ENCODE measurements around the gene CCDC90B. TPM values are rescaled to one million over a fixed set of nuclear protein-coding genes. Genes with fewer than 3 reads are reported as not detected.

The CCDC90B gene
- total and polyA plus RNA-seq, 2 of the 8 experiments (the other 6 are each of a cell fraction or from before 2014, with no cell fraction given) = 21.8 to 54.5 TPM

DNA sequence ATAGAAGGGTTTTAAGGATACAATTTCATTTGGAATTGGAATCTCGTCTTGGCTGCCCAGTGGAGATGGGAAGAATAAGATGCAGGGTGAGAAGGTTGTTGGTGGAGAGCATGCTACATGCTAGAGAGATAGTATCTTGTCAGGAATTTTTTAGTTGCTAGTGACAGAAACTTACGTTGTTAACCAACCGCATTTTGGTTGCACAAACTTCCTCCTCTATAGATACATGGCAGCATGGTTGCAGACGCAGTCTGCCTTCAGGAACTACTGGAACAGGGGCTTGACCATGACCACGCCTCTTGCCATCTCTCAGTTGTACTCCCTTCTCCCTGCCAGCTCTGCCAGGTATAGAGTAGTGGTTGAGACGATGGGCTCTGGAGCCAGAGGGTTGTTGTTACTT is 13.5 kb upstream of the CCDC90B start:
- Histone ChIP-seq H2BK15ac (ENCODE audit: low read length) (no peak overlapping the region), H2AFZ (ENCODE audit: low read length) (no peak overlapping the region), H3K27ac (ENCODE audit: low read depth, low read length) (no peak overlapping the region), H3K36me3 (ENCODE audit: control insufficient read depth in 2 of 4, insufficient read depth in 4 of 4, low read length in 3 of 4) (no peaks in the 10 kb centered on the region), H2BK120ac (replicated peaks; ENCODE audit: low read depth, low read length) (no peak overlapping the region), H3K79me1 (ENCODE audit: low read depth, low read length) (no peaks in the 10 kb centered on the region), H3K9ac (replicated peaks in 1 of 4; ENCODE audit: extremely low read depth in 1 of 4, low read depth in 3 of 4, low read length in 3 of 4) (no peak overlapping the region), H4K20me1 (replicated peaks in 1 of 2; ENCODE audit: control insufficient read depth in 1 of 2, insufficient read depth in 2 of 2, low read length in 2 of 2) (no peaks in the 10 kb centered on the region), H3K23ac (ENCODE audit: insufficient read length) (no peak overlapping the region), H3K27me3 (replicated peaks in 1 of 4; ENCODE audit: control insufficient read depth in 3 of 4, extremely low read depth in 1 of 4, insufficient read depth in 3 of 4, low read length in 3 of 4) (no peaks in the 10 kb centered on the region), H3K4ac (replicated peaks; ENCODE audit: insufficient read length, low read depth, low read length) (no peak overlapping the region), H4K91ac (replicated peaks; ENCODE audit: insufficient read length, low read length) (no peak overlapping the region), H3K56ac (replicated peaks; ENCODE audit: insufficient read length, low read depth, low read length) (no peak overlapping the region), H2BK20ac (ENCODE audit: low read length) (no peak overlapping the region), H3K9me3 (ENCODE audit: insufficient read depth in 2 of 2, low read depth in 1 of 2, low read length in 1 of 2) (no peaks in the 10 kb centered on the region), H4K5ac (ENCODE audit: insufficient read length, low read depth, low read length) (no peak overlapping the region), H3K18ac (ENCODE audit: extremely low read depth, low read length) (no peak overlapping the region), H4K8ac (ENCODE audit: extremely low read depth, insufficient read depth, low read length) (no peak overlapping the region), H3K79me2 (ENCODE audit: control insufficient read depth in 1 of 2, insufficient read depth in 2 of 2, low read length in 2 of 2) (no peaks in the 10 kb centered on the region), H3K4me2 (ENCODE audit: insufficient read depth in 1 of 2, low read depth in 2 of 2, low read length in 2 of 2) (no peak overlapping the region), H3K14ac (ENCODE audit: insufficient read length) (no peak overlapping the region), H3K4me3 (ENCODE audit: extremely low read depth in 1 of 4, insufficient read depth in 2 of 4, low read depth in 3 of 4, low read length in 4 of 4) (no peak overlapping the region), H2AK5ac (ENCODE audit: low read depth, low read length) (no peak overlapping the region), H3K4me1 (replicated peaks in 1 of 4; ENCODE audit: control insufficient read depth in 3 of 4, insufficient read depth in 4 of 4, low read length in 3 of 4) (no peaks in the 10 kb centered on the region), H2BK5ac (ENCODE audit: low read depth, low read length) (no peak overlapping the region), H2BK12ac (ENCODE audit: low read depth, low read length) (no peak overlapping the region), H3K23me2 (ENCODE audit: low read depth, low read length) (no peaks in the 10 kb centered on the region)
- 76% methylated on average over 6 of the region's 6 CpGs; no CpG with 5 or more reads in 1 of the 2 experiments for WGBS, 2 experiments (ENCODE audit: extremely low coverage in 1 of 2, insufficient coverage in 1 of 2, insufficient read length in 1 of 2, insufficient replicate concordance in 2 of 2, low coverage in 1 of 2, low lambda C conversion rate in 2 of 2, missing lambda C conversion rate in 1 of 2)
- DNase-seq (ENCODE audit: low read depth in 1 of 2, low spot score in 2 of 2) (no peak), FAIRE-seq (no peak)
- no peak for TF ChIP-seq GABPA (IDR thresholded peaks at IDR 0.05; ENCODE audit: borderline replicate concordance, insufficient read depth, low read length)
- TF ChIP-seq TEAD4 (IDR thresholded peaks at IDR 0.05; ENCODE audit: low read depth, low read length) = no peak
- no peak for TF ChIP-seq SUZ12 (IDR thresholded peaks at IDR 0.05; ENCODE audit: low read length)
- no peak for TF ChIP-seq BACH1 (IDR thresholded peaks at IDR 0.05; ENCODE audit: low read length)
- no peak for TF ChIP-seq TAF7 (optimal IDR thresholded peaks at IDR 0.05; ENCODE audit: borderline replicate concordance, low read depth, low read length)
- no peak for TF ChIP-seq RXRA (IDR thresholded peaks at IDR 0.05; ENCODE audit: insufficient read depth, low read depth, low read length)
- TF ChIP-seq RNF2 (IDR thresholded peaks at IDR 0.05; ENCODE audit: borderline replicate concordance, low read depth, low read length, missing control alignments, poor library complexity, severe bottlenecking) = no peak
- TF ChIP-seq TAF1 (IDR thresholded peaks at IDR 0.05; ENCODE audit: low read depth, low read length) = no peak
- POLR2A ChIA-PET (ENCODE audit: partially characterized antibody) = no interaction called here
- CTCF ChIA-PET (ENCODE audit: partially characterized antibody) = no interaction called here

Data from H1 (cell line).